CD8-positive, alpha-beta memory T cell (primary cell): ENCODE results near the gene RFPL3. TPM values are rescaled to one million over a fixed set of nuclear protein-coding genes. Genes with fewer than 3 reads are reported as not detected.
A peak's percentile ranks its signal among the peaks of the same experiment; 100 is the strongest.
"Not testable (repeated sequence)": the region's sequence is repeated elsewhere in the genome, so short reads cannot be mapped to it uniquely, and the experiment has no call there.

Experiments
- CTCF ChIA-PET: fragments of 350-600 bp; sonication (Branson Sonifier 250); formaldehyde crosslinking; loops from one replicate; lab custom pipeline; 2021; ENCODE audit warnings: antibody characterized with exemption; lab: Charles Lee
- POLR2A ChIA-PET: fragments of 350-600 bp; sonication (Branson Sonifier 250); formaldehyde crosslinking; loops from one replicate; lab custom pipeline; 2021; ENCODE audit warnings: antibody characterized with exemption; lab: Charles Lee
- DNase-seq, 5 donors: peaks; one replicate each; pipeline versions ENCODE4 v3.0.0 to v3.0.0-alpha.2; 2020 to 2022; ENCODE audit warnings: mixed read lengths in 1 of 5
- H3K27ac ChIP-seq: one replicate; pipeline ENCODE4 v1.7.0; 2013; ENCODE audit warnings: low read depth, mild to moderate bottlenecking, low read length, moderate library complexity
- H3K27me3 ChIP-seq: 2 replicates; pipeline ENCODE4 v1.7.0; 2013; ENCODE audit warnings: low read length, mild to moderate bottlenecking; ENCODE audit not compliant: insufficient read depth, poor library complexity, severe bottlenecking
- H3K36me3 ChIP-seq: 2 replicates; pipeline ENCODE4 v1.7.0; 2013; ENCODE audit warnings: mild to moderate bottlenecking, low read length, moderate library complexity; ENCODE audit not compliant: insufficient read depth
- H3K4me1 ChIP-seq: 2 replicates; pipeline ENCODE4 v1.7.0; 2013; ENCODE audit warnings: mild to moderate bottlenecking, low read length, moderate library complexity; ENCODE audit not compliant: insufficient read depth
- H3K4me3 ChIP-seq: 2 replicates; pipeline ENCODE4 v1.7.0; 2013; ENCODE audit warnings: mild to moderate bottlenecking, low read length
- H3K9me3 ChIP-seq: 2 replicates; pipeline ENCODE4 v1.7.0; 2013; ENCODE audit warnings: mild to moderate bottlenecking, low read length
- H3K27ac Mint-ChIP-seq, 8 donors: one replicate each; pipeline ENCODE4 v1.8.0; 2020 to 2021; ENCODE audit warnings: mixed read lengths in 8 of 8, mild to moderate bottlenecking in 6 of 8, inconsistent platforms in 3 of 8, moderate library complexity in 3 of 8
- H3K27me3 Mint-ChIP-seq, 2 donors: one replicate each; pipeline ENCODE4 v1.8.0; 2020 to 2021; ENCODE audit warnings: mixed read lengths in 2 of 2, mild to moderate bottlenecking in 1 of 2, moderate library complexity in 1 of 2
- H3K36me3 Mint-ChIP-seq, 3 donors: one replicate each; pipeline ENCODE4 v1.8.0; 2020 to 2021; ENCODE audit warnings: mixed read lengths in 3 of 3, inconsistent platforms in 1 of 3, mild to moderate bottlenecking in 1 of 3
- H3K4me1 Mint-ChIP-seq, 3 donors: one replicate each; pipeline ENCODE4 v1.8.0; 2020 to 2021; ENCODE audit warnings: mixed read lengths in 3 of 3, inconsistent platforms in 1 of 3, mild to moderate bottlenecking in 1 of 3
- H3K4me3 Mint-ChIP-seq, 7 donors: one replicate each; pipeline ENCODE4 v1.8.0; 2020 to 2021; ENCODE audit warnings: mixed read lengths in 7 of 7, mild to moderate bottlenecking in 6 of 7, moderate library complexity in 4 of 7, inconsistent platforms in 2 of 7
- H3K9me3 Mint-ChIP-seq, 5 donors: one replicate each; pipeline ENCODE4 v1.8.0; 2020 to 2022; ENCODE audit warnings: mixed read lengths in 5 of 5, mild to moderate bottlenecking in 3 of 5, moderate library complexity in 2 of 5, inconsistent platforms in 1 of 5
- polyA plus RNA-seq: library from polyadenylated mRNA; unstranded; fragments of 300-500 nt; fragmentation: Illumina TruSeq; gene quantifications from one replicate; pipeline ENCODE4 v1.2.3, GENCODE V29; 2021
- total RNA-seq, 2 experiments: library from RNA; stranded (reverse); gene quantifications; one replicate each; pipeline ENCODE4 v1.2.3, GENCODE V29; 2021

RFPL3 gene
- not detected for total RNA-seq
- not detected for polyA plus RNA-seq

DNA sequence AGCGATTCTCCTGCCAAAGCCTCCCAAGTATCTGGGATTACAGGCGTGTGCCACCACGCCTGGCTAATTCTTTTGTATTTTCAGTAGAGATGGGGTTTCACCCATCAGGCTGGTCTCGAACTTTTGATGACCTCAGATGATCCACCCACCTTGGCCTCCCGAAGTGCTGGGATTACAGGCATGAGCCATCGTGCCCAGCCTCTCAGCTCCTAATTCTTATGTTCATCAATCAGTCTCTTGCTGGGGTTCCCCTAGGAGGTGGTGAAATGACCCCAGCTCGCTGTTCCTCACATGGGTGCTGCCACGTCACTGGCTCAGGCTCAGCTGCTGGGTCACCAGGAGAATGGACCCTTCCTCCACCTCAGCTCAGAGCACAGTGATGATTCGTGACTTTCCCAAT, at the start of gene RFPL3:
Gene RFPL3 (plus strand): TSS at position 301 of the 400 bp plus-strand sequence. CDS start 205 bp downstream, outside the sequence.
- CTCF ChIA-PET, H3K9me3 Mint-ChIP-seq, H3K27me3 Mint-ChIP-seq, H3K27me3 ChIP-seq, H3K4me3 ChIP-seq, H3K9me3 ChIP-seq, H3K36me3 Mint-ChIP-seq, POLR2A ChIA-PET, DNase-seq, H3K4me3 Mint-ChIP-seq, H3K27ac Mint-ChIP-seq, H3K4me1 ChIP-seq, H3K4me1 Mint-ChIP-seq, H3K27ac ChIP-seq, H3K36me3 ChIP-seq: not testable (repeated sequence)

DNA sequence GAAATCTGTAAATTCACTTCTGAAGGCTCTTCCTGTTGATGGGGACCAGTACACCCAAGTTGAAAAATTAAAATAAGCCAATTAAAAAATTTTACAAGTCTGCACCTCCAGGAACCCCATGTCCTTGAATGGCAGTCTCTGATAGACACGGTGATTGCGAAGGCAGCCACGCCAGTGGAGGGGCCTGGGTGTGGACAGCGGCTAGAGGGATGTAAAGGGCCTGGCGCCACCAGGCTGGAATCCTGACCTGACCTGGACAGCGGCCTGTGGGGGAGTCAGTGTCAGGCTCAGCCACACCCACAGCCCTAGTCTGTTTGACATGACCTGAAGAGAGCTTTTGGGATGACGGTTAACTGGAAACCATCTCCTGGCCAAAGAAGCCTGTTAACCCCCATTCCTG, 49.5 kb upstream of the RFPL3 start:
- CTCF ChIA-PET, result no interaction called here
- POLR2A ChIA-PET, result no interaction called here

DNA sequence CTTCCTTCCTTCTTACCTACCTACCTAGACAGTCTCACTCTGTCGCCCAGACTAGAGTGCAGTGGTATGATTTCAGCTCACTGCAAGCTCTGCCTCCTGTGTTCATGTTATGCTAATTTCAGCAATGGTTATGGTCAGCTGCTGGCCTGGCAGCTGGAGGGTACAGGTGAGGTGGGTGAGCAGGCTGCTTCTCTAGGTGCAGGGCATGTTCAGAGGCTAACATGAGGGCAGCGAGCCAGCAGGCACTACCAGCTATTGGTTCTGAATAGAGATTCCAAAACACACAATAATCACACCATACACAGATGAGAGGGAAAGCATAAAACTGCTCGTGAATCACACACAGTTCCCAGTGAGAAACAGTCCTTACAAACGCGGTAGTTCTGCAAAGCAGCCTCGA, 48.7 kb upstream of the RFPL3 start:
- H3K4me1 Mint-ChIP-seq, result no peaks in the 10 kb centered on the region
- Histone ChIP-seq H3K36me3 (no peaks in the 10 kb centered on the region), H3K27ac (no peak overlapping the region), H3K4me3 (no peak overlapping the region), H3K4me1 (no peaks in the 10 kb centered on the region), H3K9me3 (no peaks in the 10 kb centered on the region), H3K27me3 (no peaks in the 10 kb centered on the region)
- no peak overlapping the region for H3K27ac Mint-ChIP-seq
- DNase-seq, result no peak
- peaks cover 19 to 59% of the 10 kb centered on the region in 2 donors for H3K27me3 Mint-ChIP-seq
- CTCF ChIA-PET, result no interaction called here
- no peak overlapping the region for H3K4me3 Mint-ChIP-seq
- no peaks in the 10 kb centered on the region for H3K9me3 Mint-ChIP-seq
- no peaks in the 10 kb centered on the region for H3K36me3 Mint-ChIP-seq
- POLR2A ChIA-PET, result no interaction called here

More for the DNA sequence above, 49.5 kb upstream of the RFPL3 start:
- H3K36me3 ChIP-seq, result no peaks in the 10 kb centered on the region
- no peak overlapping the region for H3K27ac Mint-ChIP-seq
- H3K9me3 ChIP-seq, result no peaks in the 10 kb centered on the region
- DNase-seq, result no peak
- no peak overlapping the region for H3K27ac ChIP-seq
- no peaks in the 10 kb centered on the region for H3K9me3 Mint-ChIP-seq
- H3K27me3 ChIP-seq, result no peaks in the 10 kb centered on the region
- H3K4me1 Mint-ChIP-seq, result no peaks in the 10 kb centered on the region
- H3K4me3 Mint-ChIP-seq, result no peak overlapping the region
- H3K4me1 ChIP-seq, result no peaks in the 10 kb centered on the region
- H3K27me3 Mint-ChIP-seq, result peaks cover 19 to 59% of the 10 kb centered on the region in 2 donors
- no peak overlapping the region for H3K4me3 ChIP-seq
- no peaks in the 10 kb centered on the region for H3K36me3 Mint-ChIP-seq

DNA sequence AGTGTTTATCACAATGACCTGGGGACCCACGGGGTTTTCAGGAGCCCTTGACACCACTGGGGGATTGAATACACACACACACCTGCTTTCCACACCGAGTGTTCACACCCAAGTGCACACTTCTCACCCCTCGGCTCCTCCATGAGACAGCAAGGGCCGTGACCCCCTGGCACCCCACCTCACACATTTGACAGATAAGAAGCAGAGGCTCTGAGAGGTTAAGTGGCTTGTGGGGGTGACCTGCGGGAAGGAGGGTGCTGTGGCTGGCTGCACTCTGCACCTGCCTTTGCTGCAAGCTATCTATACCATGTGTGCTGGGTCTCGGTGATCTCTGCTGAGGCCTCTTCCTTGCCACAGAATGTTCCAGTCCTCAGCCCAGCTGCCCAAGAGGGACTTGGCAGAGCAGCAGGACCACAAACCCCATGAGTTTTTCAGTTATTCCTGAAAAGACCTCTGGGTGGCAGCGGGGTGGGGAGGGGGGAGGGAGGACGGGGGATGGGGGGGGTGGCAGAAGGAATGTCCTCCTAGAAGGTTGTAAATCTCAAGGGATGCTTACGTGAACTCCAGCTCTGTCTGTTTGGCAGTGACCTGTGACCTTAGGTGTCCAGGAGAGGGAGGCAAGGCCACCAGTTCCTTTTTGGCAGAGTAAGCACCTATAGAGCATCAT, 47.9 kb upstream of the RFPL3 start:
- ChIA-PET CTCF (no interaction called here), POLR2A (no interaction called here)
- H3K27ac Mint-ChIP-seq, result no peak overlapping the region
- no peaks in the 10 kb centered on the region for H3K4me1 Mint-ChIP-seq
- Histone ChIP-seq H3K9me3 (no peaks in the 10 kb centered on the region), H3K4me3 (no peak overlapping the region), H3K4me1 (no peaks in the 10 kb centered on the region), H3K36me3 (no peaks in the 10 kb centered on the region), H3K27ac (no peak overlapping the region), H3K27me3 (no peaks in the 10 kb centered on the region)
- peaks cover 19 to 61% of the 10 kb centered on the region in 2 donors for H3K27me3 Mint-ChIP-seq
- DNase-seq, result no peak
- H3K9me3 Mint-ChIP-seq, result no peaks in the 10 kb centered on the region
- H3K36me3 Mint-ChIP-seq, result no peaks in the 10 kb centered on the region
- H3K4me3 Mint-ChIP-seq, result no peak overlapping the region

DNA sequence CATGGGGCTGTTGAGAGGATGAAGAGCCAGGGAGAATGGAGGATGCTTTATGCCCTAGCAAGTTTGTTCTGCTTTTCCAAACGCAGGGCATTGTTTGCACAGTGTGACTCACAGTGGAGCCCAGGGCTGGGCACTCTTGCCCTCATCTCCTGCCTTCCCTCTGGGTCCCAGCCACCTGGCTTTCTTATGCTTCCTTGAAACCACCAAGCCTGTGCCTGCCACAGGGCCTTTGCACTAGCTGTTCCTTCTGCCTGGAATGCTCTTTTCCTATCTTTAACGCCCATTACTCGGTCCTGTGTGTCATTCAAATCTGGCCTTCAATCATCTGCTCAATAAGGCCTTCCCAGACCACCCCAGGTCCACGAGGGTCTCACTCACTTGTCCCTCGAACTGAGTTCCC, 46.9 kb upstream of the RFPL3 start:
- H3K27me3 Mint-ChIP-seq, result peaks cover 16 to 62% of the 10 kb centered on the region in 2 donors
- no peaks in the 10 kb centered on the region for H3K36me3 Mint-ChIP-seq
- no peaks in the 10 kb centered on the region for H3K9me3 Mint-ChIP-seq
- Histone ChIP-seq H3K9me3 (no peaks in the 10 kb centered on the region), H3K4me3 (no peak overlapping the region), H3K4me1 (no peaks in the 10 kb centered on the region), H3K27ac (no peak overlapping the region), H3K36me3 (no peaks in the 10 kb centered on the region), H3K27me3 (no peaks in the 10 kb centered on the region)
- CTCF ChIA-PET, result no interaction called here
- no peak overlapping the region for H3K4me3 Mint-ChIP-seq
- POLR2A ChIA-PET, result no interaction called here
- no peak for DNase-seq
- H3K27ac Mint-ChIP-seq, result no peak overlapping the region
- H3K4me1 Mint-ChIP-seq, result no peaks in the 10 kb centered on the region

DNA sequence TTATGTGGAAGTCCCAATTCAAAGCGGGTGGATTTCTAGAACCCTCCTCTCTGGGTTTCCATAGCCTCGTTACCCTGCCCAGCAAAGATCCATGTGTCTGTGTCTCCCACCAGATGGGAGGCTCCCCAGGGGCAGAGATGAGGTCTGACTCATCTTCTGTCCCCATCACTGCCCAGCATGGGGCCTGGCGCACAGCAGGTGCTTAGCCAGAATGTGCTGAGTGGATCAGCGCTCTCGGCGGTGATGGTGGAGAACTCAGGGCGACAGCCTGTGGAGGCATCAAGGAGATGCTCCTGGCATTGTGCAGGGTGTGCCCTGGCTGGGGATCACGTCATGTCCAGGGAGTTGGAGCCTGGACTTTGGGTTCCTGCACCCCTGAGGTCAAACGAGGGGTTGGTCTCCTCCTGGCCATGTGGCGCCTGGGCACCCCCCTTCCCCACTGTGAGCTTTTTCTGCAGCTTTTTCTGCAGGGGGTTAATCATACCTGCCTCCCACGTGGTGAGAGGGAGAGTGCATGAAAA, 46.1 kb upstream of the RFPL3 start:
- no peak for DNase-seq
- H3K9me3 ChIP-seq, result no peaks in the 10 kb centered on the region
- H3K4me3 ChIP-seq, result no peak overlapping the region
- Mint-ChIP-seq H3K27me3 (peaks cover 15 to 56% of the 10 kb centered on the region in 2 donors), H3K9me3 (no peaks in the 10 kb centered on the region), H3K4me3 (no peak overlapping the region), H3K36me3 (no peaks in the 10 kb centered on the region), H3K27ac (no peak overlapping the region), H3K4me1 (no peaks in the 10 kb centered on the region)
- CTCF ChIA-PET, result no interaction called here
- H3K36me3 ChIP-seq, result no peaks in the 10 kb centered on the region
- no peaks in the 10 kb centered on the region for H3K4me1 ChIP-seq
- POLR2A ChIA-PET, result no interaction called here
- no peak overlapping the region for H3K27ac ChIP-seq
- H3K27me3 ChIP-seq, result no peaks in the 10 kb centered on the region

DNA sequence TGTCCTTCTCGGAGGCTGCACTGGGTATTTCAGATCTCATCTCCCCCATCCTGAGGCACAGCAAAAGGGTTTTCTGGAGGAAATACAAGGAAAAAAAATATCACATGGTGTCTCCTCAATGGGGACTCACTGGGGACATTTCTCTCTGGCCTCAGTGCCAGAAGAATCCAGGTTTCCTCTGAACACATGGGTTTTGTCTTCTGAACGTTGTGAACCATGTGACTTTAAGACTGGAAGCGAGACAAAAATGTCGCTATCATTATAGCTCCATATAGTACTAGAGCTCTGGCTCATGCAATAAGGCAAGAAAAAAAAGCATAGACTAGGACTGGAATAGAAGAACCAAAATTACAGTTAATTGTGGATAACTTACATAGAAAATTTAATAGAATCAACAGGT, 44.9 kb upstream of the RFPL3 start:
- H3K9me3 ChIP-seq, result no peaks in the 10 kb centered on the region
- Mint-ChIP-seq H3K27ac (peak overlapping the region in 1 of 8 donors; percentile 28), H3K9me3 (no peaks in the 10 kb centered on the region), H3K36me3 (no peaks in the 10 kb centered on the region), H3K4me1 (no peaks in the 10 kb centered on the region), H3K27me3 (peaks cover 7 to 45% of the 10 kb centered on the region in 2 donors), H3K4me3 (no peak overlapping the region)
- ChIA-PET POLR2A (no interaction called here), CTCF (no interaction called here)
- H3K36me3 ChIP-seq, result no peaks in the 10 kb centered on the region
- no peak for DNase-seq
- H3K27ac ChIP-seq, result no peak overlapping the region
- H3K4me1 ChIP-seq, result no peaks in the 10 kb centered on the region
- no peaks in the 10 kb centered on the region for H3K27me3 ChIP-seq
- no peak overlapping the region for H3K4me3 ChIP-seq

DNA sequence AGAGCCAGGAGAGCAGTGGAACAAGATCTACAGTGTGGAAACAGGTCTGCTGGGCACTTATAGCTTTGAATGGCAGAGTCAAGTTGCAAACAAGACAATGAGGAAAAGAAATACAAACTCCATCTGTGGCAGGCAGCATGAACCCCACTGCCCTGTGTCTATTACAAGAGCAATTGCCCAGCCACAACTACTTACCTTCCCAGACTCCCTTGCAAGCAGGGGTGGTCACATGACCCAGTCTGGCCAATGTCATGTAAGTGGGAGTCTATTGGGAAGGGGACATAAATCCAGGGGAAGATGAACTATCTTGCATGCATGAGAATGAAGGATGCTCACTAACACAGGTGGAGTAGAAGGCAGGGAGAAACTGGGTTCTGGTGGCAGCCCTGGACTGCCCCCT, 44.1 kb upstream of the RFPL3 start:
- Mint-ChIP-seq H3K9me3 (no peaks in the 10 kb centered on the region), H3K36me3 (no peaks in the 10 kb centered on the region), H3K4me1 (no peaks in the 10 kb centered on the region), H3K27me3 (peaks cover 7 to 46% of the 10 kb centered on the region in 2 donors), H3K4me3 (no peak overlapping the region), H3K27ac (no peak overlapping the region)
- ChIA-PET CTCF (no interaction called here), POLR2A (no interaction called here)
- DNase-seq, result no peak
- no peaks in the 10 kb centered on the region for H3K36me3 ChIP-seq
- H3K4me3 ChIP-seq, result no peak overlapping the region
- H3K4me1 ChIP-seq, result no peaks in the 10 kb centered on the region
- no peak overlapping the region for H3K27ac ChIP-seq
- no peaks in the 10 kb centered on the region for H3K27me3 ChIP-seq
- H3K9me3 ChIP-seq, result no peaks in the 10 kb centered on the region
